ENCODE results near the gene LRRC26.

GRCh38 chr9:137183980-137184595 is 14.2 kb upstream of the LRRC26 start:
- no peak for TF ChIP-seq ZNF302 (CRISPR knock-in tag; IDR thresholded peaks at IDR 0.05)
- TF ChIP-seq CTCF (IDR thresholded peaks at IDR 0.05): no peak
- no peak for TF ChIP-seq MAFK (IDR thresholded peaks at IDR 0.05; ENCODE audit: partially characterized antibody)
- no peak for TF ChIP-seq ESRRA (IDR thresholded peaks at IDR 0.05; ENCODE audit: borderline replicate concordance, low read length)
- no peak for TF ChIP-seq PHF8 (IDR thresholded peaks at IDR 0.05; ENCODE audit: borderline replicate concordance, low read depth)
- no peak for TF ChIP-seq PBX3 (IDR thresholded peaks at IDR 0.05)
- no peak for TF ChIP-seq EP300 (IDR thresholded peaks at IDR 0.05)
- TF ChIP-seq MAX (IDR thresholded peaks at IDR 0.05): no peak
- TF ChIP-seq SREBF2 (IDR thresholded peaks at IDR 0.05): no peak
- TF ChIP-seq POLR2A (IDR thresholded peaks at IDR 0.05; ENCODE audit: low read length): no peak
- no peak for TF ChIP-seq SMC3 (IDR thresholded peaks at IDR 0.05)

Data from A549 (cell line).